WERI-Rb-1 (cell line): Measurements from ENCODE around the gene LRP5.
"Not testable (repeated sequence)": the region's sequence is repeated elsewhere in the genome, so short reads cannot be mapped to it uniquely, and the experiment has no call there.

Experiments
- DNase-seq: peaks from one replicate; pipeline ENCODE4 v3.0.0-alpha.2; 2020
- H3K27ac ChIP-seq: fragments of 250-450 bp; sonication (Bioruptor Pico); 2 replicates; pipeline ENCODE4 v1.5.1; 2020; ENCODE audit warnings: mild to moderate bottlenecking, moderate library complexity
- H3K27me3 ChIP-seq: fragments of 250-450 bp; sonication (Bioruptor Pico); 2 replicates; pipeline ENCODE4 v1.5.1; 2021; ENCODE audit warnings: mild to moderate bottlenecking, low read depth, moderate library complexity; ENCODE audit not compliant: insufficient read depth, severe bottlenecking
- H3K36me3 ChIP-seq: fragments of 250-450 bp; sonication (Bioruptor Pico); 2 replicates; pipeline ENCODE4 v1.5.1; 2020; ENCODE audit warnings: mild to moderate bottlenecking, moderate library complexity
- H3K4me3 ChIP-seq: 2 replicates; pipeline ENCODE4 v1.5.1; 2011; ENCODE audit warnings: low read depth, mild to moderate bottlenecking, control low read depth, low read length
- H3K9me3 ChIP-seq: fragments of 250-450 bp; sonication (Bioruptor Pico); 2 replicates; pipeline ENCODE4 v1.5.1; 2021; ENCODE audit warnings: mild to moderate bottlenecking, moderate library complexity; ENCODE audit not compliant: severe bottlenecking
- TF ChIP-seq, protein P1 (sequence below): IDR thresholded peaks from 2 replicates; pipeline ENCODE4 v1.5.1; 2011; ENCODE audit warnings: low read depth, mild to moderate bottlenecking, control low read depth, inconsistent platforms, low read length

Gene LRP5

DNA sequence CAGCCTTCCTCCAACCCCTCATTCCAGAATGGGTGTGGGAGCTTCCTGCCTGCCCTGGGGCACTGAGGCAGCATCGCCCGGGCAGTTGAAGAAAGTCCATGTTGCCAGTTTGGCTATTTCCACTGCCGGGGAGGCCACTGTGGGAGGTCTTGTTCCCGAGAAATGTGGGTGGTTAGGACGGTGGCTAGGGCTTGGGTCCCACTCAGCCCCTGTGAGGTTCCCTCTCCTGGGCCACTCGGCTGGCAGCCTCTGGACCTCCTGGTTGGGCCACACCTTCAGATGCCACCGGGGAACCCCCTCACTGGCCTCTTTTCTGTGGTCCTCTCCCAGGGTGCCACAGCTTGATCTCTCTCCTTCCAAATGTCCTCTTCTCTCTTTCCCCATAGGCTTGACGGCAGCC, 143.1 kb downstream of the LRP5 start:
- no peak for DNase-seq
- Histone ChIP-seq H3K27ac (no peak overlapping the region), H3K4me3 (no peak overlapping the region), H3K36me3 (no peaks in the 10 kb centered on the region), H3K9me3 (no peaks in the 10 kb centered on the region), H3K27me3 (no peaks in the 10 kb centered on the region)
- TF ChIP-seq, protein P1, sequence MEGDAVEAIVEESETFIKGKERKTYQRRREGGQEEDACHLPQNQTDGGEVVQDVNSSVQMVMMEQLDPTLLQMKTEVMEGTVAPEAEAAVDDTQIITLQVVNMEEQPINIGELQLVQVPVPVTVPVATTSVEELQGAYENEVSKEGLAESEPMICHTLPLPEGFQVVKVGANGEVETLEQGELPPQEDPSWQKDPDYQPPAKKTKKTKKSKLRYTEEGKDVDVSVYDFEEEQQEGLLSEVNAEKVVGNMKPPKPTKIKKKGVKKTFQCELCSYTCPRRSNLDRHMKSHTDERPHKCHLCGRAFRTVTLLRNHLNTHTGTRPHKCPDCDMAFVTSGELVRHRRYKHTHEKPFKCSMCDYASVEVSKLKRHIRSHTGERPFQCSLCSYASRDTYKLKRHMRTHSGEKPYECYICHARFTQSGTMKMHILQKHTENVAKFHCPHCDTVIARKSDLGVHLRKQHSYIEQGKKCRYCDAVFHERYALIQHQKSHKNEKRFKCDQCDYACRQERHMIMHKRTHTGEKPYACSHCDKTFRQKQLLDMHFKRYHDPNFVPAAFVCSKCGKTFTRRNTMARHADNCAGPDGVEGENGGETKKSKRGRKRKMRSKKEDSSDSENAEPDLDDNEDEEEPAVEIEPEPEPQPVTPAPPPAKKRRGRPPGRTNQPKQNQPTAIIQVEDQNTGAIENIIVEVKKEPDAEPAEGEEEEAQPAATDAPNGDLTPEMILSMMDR, result no peak

DNA sequence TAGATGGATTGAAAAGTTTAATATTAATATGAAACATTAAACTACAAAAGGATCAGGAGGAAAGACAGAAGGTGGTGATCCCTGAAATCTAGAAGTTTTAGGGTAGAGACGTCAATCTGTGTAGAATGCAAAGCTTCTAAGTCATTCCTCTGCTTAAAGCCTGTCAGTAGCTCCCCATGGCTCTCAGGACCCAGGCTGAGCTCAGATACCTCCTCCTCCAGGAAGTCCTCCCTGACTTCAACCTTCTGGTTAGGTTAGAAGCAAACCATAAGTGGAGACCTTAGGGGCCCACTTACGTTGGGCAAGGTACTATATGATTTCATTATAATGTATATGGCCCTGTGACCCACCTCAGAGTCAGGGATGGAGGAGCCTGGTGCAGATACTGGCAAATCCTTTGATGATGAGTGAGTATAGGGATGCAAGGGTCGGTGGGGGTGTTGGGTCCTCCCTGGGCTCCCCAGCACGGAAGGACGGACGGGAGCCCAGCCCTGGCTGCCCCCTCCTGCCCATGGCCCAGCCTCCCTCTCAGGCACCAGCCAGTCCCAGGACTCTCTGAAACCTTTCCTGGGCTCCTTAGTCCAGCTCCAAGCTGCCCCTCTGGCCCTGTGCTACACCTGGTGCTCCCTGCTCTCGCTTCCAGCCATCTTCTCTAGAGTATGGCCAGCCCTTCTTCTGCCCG, 145.0 kb downstream of the LRP5 start:
- Histone ChIP-seq H3K36me3 (peaks cover 10% of the 10 kb centered on the region; the same call in 1 of the 2 replicates), H3K9me3 (no peaks in the 10 kb centered on the region), H3K4me3 (no peak overlapping the region)

DNA sequence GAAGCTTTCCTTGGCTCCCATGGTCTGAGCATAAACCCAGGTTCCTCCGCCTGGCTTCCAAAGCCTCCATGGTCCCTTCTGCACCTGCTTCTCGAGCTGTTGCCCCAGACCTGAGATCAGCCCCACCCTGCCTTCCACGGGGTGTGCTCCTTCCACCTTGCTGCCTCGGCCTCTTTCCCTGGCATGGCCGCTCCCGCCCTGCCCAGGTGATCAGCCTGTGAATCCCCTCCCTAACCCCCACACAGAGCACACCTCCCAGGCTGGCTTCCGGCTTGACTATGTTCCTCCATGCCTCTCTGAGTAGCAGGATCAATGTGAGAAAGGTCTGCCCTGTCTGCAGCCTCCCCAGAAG, 145.5 kb downstream of the LRP5 start:
- no peaks in the 10 kb centered on the region for H3K27me3 ChIP-seq
- TF ChIP-seq, protein P1, result no peak
- no peaks in the 10 kb centered on the region for H3K9me3 ChIP-seq
- H3K4me3 ChIP-seq, result no peak overlapping the region
- peaks cover 15% of the 10 kb centered on the region; the same call in 1 of the 2 replicates for H3K36me3 ChIP-seq
- no peak for DNase-seq
- no peak overlapping the region for H3K27ac ChIP-seq

More for the DNA sequence above, 145.0 kb downstream of the LRP5 start:
- no peak overlapping the region for H3K27ac ChIP-seq
- TF ChIP-seq, protein P1, result no peak
- no peaks in the 10 kb centered on the region for H3K27me3 ChIP-seq
- no peak for DNase-seq

DNA sequence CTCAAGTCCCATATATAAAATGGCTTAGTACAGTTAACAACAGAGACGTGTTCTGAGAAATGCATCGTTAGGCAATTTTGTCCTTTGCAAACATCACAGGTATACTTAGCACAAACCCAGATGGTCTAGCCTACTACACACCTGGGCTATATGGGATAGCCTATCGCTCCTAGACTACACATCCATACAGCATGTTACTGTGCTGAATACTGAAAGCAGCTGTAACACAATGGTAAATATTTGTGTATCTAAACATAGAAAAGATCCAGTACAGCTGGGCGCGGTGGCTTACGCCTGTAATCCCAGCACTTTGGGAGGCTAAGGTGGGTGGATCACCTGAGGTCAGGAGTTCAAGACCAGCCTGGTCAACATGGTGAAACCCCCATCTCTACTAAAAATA, 145.9 kb downstream of the LRP5 start:
- not testable (repeated sequence) for H3K27me3 ChIP-seq, H3K4me3 ChIP-seq, H3K9me3 ChIP-seq, DNase-seq, H3K27ac ChIP-seq
- peaks cover 17% of the 10 kb centered on the region; the same call in 1 of the 2 replicates for H3K36me3 ChIP-seq

DNA sequence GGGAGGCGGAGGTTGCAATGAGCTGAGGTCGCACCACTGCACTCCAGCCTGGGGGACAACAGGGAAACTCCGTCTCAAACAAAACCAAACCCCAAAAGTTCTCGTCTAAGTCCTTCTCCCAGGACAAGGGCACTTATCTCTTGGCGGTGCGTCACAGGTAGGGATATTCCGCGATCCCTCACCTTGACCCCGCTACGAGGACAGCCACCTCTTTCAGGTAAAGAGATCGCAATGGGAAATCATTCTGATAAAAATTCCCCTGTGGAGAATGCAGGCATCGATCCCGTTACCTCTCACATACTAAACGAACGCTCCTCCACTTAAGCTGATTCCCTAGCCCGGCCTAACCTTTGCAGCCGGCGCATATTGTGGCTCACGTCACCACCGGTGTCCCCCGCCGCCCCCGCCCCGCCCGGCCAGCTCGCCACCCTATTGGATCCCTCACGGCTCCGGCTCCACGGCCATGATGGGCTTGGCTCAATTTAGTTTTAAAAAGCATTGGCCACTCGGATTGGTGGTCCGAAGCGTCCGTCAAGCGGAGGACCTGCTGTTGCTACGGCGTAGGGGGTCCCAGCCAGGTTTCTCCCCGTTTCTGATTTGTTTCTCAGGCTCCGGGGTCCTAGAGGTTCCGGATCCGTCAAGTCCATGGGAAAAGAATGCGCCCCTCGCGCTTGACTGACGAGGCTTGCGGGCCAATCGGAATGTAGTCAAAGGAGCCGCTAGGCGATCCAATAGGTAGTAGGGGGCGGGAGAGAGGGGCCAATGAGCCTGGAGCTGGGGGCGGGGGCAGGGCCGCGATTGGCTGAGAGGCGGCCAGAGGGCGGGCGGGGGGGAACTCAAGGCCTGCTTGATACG, 147.7 kb downstream of the LRP5 start:
- Histone ChIP-seq H3K4me3 (peak overlapping the region; percentile 87), H3K36me3 (peaks cover 25% of the 10 kb centered on the region), H3K27me3 (no peaks in the 10 kb centered on the region), H3K27ac (peak overlapping the region; percentile 98), H3K9me3 (no peaks in the 10 kb centered on the region)
- TF ChIP-seq, protein P1, result no peak
- peak; percentile 98 for DNase-seq
